HG03565 (cell line): ENCODE data around the gene MAMSTR.
A peak's percentile ranks its signal among the peaks of the same experiment; 100 is the strongest.

Experiments used
- ATAC-seq: cut with Tn5 transposase; IDR thresholded peaks from one replicate; pipeline ENCODE4 v1.9.1; 2021; ENCODE audit warnings: mild to moderate bottlenecking, moderate library complexity; ENCODE audit not compliant: unreplicated experiment

MAMSTR gene

GRCh38 chr19:48746738-48747575 lies 27.4 kb upstream of the MAMSTR start, which contains the start of gene IZUMO1:
Gene IZUMO1 (minus strand): TSS chr19:48746909. CDS start chr19:48745859, 1,050 bp downstream.
- no peak for ATAC-seq

GRCh38 chr19:48746110-48746509 lies 26.6 kb upstream of the MAMSTR start:
- no peak for ATAC-seq

DNA sequence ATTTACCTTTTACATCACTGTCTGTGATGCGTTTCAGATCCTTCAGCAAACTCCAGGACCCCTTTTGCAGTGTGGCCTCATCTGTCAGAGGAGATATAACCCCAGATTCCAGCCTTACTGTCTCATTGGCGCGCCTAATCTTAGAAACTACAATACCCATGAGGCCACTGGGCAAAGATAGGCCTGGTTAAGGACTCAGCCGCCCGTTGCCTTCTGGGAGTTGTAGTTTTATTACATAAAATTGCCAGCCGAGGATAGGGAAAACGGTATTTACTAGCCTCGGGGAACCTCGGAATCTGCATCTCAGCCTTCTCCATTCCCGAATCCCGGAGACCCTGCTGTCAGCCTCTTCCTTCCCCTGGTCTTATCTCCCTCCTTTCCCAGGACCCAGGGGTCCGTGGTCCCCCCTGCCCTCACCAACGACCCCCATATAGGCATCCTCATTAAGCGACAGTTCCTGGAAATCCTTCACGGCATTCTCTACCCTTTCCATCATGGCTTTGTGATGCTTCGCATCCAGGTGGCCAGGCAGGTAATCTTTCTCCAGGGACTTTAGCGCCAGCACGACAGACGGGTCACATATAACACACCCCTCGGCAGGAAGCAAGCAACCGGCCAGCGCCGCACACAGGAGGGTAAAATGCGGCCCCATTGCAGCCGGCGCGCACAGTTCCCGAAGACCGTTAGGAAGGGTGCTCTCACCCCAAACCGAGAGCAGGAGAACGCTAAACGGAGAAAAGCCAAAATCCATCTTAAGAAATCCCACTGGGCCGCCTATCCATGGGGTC lies 25.9 kb upstream of the MAMSTR start:
- no peak for ATAC-seq

DNA sequence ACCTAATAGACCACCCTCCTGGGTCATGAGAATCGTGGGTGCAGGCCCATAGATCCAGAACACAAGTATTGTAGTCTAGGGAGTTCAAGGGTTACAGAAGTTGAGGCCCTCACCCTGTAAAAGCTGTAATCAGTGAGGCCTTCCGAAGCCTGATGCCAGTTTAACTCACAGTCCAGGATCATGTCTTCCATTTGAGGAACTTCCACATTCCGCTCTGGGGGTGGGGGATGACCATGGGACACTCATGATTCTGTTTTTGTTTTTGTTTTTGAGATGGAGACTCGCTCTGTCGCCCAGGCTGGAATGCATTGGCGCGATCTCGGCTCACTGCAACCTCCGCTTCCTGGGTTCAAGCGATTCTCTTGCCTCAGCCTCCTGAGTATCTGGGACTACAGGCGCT lies 22.6 kb upstream of the MAMSTR start:
- ATAC-seq: no peak

- no peak for ATAC-seq
Measured at GRCh38 chr19:48741129-48741999, 21.8 kb upstream of the MAMSTR start.

- no peak for ATAC-seq
Measured at GRCh38 chr19:48740164-48740972, 20.8 kb upstream of the MAMSTR start, which contains the start of gene RASIP1. Gene RASIP1 (minus strand): TSS chr19:48740610. CDS start chr19:48740282, 328 bp downstream.

DNA sequence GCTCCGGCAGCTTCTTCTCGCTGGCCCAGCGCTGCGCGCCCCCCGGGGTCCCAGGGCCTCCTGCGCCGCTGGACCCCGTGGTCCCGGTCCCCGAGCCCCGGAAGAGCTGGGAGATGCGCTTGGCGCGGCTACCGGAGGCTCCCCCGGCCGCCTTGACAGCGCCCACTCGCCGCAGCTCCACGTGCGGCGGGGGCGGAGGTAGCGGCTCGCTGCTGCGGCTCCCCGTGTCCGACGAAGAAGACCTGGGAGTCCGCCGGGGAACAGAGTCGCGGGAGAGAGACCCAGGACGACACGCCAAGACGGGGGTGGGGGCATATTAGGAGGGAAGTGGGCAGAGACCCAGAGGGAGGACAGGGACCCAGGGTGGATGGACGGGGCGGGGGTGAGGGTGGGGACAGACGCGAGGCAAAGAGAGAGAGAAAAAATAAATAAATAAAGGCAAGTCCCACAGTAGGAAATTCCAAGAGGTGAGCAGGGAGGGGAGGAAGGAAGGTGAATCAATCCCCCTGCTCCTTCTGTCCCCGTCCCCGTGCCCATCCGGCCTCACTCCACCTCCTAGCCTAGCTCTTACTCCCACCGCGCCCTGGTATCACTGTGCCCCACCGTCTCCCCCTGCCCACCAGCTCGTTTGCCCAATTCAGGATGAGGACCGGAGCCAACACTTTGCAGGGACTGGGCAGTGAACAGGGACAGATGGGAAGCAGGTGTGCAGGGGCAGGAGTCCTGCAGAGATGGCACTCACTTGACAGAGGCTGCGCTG lies 20.1 kb upstream of the MAMSTR start:
- no peak for ATAC-seq

DNA sequence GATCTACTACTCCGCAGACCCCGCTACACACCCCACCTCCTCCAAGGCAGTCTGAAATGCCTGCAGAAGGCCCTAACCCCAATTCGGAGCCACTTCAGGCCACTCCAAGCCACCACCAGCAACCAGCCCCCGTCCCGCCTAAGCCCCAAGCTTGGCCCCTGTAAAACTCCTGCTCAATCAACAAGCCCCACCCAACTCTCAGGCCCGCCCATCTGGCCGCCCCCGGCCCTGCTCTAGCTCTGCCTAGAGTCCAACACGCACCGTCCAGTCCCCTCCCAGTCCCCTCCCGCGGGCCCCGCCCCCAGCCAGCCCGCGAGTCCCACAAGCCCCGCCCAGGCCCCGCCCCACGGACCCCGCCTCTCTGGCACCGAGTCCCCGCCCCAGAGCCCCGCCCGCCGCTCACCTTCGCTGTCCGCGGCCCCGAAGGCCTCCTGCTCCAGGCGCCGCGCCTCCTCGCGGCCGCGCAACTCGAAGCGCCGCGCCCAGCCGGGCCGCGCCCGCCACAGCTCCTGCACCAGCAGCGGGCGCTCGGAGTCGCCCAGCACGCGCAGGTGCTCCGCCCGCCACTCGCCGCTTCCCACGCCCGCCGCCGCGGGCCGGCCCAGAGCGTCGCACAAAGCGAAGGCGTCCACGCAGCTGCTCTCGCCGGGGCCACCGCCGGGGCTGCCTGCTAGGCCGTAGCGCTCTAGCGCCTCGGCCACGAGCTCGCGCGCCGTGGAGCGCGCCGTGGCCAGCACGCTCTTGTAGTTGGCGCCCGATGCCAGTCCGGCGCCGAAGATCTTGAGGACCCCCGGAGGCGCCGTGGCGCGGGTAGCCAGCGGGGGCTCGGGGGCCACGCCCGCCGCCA lies 19.3 kb upstream of the MAMSTR start:
- ATAC-seq: peak; percentile 76

GRCh38 chr19:48737360-48737998 lies 18.0 kb upstream of the MAMSTR start:
- ATAC-seq: no peak

DNA sequence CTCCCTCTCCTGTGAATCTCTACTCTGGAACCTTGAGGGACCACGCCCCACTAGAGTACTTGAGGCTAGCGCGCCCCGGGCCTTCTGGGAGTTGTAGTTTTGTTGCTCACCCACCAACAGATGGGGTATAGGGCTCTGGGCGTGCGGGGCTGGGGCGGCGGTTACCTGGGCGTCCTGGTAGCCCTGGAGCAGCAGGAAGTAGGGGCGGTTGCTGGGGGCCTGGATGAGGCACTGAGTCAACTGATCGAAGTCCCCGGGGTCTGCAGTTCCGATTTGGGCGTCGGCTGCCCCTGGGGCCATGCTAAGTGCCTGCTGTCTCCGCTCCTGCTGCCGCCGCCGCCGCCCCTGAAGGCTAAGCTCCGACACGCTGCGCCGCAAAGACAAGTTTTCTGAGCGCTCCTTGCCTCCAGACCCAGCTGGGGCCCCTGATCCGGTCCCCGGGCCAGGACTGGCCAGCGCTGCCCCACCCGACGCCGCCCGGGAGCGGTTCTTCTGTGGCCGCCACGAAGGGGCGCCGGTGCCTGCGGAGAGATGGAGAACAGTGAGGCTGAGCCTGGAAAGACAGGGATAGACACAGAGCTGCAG lies 15.6 kb upstream of the MAMSTR start:
- no peak for ATAC-seq

DNA sequence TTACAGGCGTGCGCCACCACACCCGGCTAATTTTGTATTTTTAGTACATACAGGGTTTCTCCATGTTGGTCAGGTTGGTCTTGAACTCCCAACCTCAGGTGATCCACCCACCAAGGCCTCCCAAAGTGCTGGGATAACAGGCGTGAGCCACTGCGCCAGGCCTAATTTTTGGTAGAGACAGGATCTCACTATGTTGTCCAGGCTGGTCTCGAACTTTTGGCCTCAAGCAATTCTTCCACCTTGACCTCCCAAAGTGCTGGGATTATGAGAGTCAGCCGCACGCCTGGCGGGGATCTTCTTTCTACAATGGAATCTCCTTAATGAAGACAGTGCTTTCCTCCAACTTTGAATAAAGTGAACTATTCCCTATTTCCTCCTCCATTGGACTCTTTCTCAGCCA lies 15.1 kb upstream of the MAMSTR start:
- ATAC-seq: no peak

DNA sequence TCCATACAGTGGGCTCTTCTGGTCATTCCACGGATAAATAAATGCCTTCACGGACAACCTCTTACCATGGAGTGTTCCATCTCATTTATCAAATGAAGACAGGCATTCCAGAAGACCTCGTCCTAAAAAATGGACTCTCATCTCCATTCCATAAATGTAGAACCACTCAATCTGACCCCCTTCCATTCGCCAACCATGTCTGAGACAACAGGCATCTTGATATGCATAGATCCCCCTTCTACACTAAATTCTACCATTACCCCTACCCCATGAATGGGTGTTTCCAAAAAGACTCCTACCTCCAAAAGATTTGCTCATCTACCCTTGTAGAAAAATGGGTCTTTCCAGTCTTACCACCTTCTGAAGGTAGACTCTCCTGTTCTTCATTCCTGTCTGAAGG lies 11.9 kb upstream of the MAMSTR start:
- ATAC-seq: no peak

GRCh38 chr19:48728911-48729664 lies 9.6 kb upstream of the MAMSTR start:
- ATAC-seq: no peak

DNA sequence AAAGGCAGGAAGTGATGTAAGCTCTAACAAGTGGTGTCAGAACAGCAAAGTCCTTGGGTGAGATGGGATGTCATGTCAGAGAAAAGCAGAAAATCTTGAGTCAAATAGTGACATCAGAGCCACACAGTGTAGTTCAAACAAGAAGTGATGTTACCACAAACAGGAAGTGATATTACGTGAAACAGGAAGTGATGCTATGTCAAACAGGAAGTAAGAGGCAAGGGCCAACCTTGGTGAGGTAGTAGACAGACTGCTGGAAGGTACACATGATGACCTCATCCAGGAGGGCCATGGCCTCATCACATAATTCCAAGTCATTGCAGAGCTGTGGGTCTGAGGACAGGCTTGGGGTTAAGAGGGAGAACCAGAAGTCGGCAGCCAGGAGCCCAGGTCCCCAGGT lies 7.0 kb upstream of the MAMSTR start:
- no peak for ATAC-seq

DNA sequence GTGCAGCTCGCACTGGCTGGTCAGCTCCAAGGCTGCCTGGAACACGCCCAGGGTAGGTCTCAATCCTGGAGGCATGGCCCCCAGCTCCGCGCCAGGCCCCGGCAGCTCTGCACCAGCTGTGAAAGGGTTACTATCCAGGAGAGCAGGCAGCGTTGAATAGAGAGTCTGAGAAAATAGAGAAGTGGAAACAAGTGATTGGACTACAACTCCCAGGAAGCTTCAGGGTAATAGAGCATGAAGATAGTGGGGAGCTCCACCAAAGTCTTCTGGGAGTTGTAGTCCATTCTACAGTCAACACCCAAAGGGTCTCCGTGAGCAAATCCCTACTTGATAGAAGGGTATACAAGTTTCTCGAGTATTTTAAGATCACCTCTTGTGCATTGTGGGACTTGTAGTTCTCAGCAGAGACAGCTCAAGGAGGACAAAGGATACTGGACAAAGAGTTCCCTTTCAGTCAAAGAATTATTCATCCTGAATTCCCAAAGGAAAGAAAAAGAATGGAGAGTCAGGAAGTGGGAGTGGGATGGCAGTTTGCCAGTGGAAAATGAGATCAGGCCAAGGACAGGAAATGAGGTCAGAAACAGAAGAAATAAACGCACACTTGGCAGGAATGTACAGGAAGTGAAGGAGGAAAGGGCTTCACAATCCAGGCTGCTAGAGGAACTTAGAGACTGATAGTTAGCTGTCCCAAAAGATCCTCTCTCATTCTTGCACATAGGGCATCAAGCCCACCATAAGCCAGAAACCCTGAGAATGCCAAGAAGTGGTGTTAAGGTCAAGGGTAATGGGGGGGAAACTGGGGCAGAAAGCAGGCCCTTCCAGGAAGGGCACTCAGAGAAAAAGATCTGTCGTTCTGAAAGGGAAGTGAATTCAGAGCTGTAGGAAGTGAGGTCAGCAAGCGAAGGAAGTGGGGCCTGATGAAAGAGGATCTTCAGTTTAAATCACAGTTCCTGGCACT lies 5.5 kb upstream of the MAMSTR start:
- no peak for ATAC-seq

- no peak for ATAC-seq
Measured at GRCh38 chr19:48722196-48722708, 2.7 kb upstream of the MAMSTR start.
